Measurements from ENCODE around the gene CTSF. TPM values are rescaled to one million over a fixed set of nuclear protein-coding genes. Genes with fewer than 3 reads are reported as not detected.
A peak's percentile ranks its signal among the peaks of the same experiment; 100 is the strongest.

CTSF gene
- total RNA-seq, 3 donors from 2014 or later: 98.6 to 149 (median 116) TPM

DNA sequence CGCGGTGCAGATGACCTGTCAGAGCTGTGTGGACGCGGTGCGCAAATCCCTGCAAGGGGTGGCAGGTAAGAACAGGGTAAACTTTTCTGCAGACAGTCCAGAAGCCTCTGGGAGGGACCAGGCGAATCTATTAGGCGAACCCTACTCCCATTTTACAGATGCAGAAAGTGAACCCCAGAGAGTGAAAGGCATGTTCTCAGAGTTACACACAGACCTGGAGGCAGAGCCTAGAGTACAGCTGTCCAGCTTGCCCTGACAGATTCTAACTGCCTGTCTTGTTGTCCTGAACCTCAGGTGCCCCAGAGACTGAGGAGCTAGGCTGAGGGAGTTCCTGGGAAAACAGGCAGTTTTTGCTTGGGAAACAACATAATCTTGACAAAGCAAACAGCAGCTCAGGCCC lies 25.2 kb upstream of the CTSF start:
- Histone ChIP-seq H3K27me3 (no peaks in the 10 kb centered on the region), H3K4me3 (peak overlapping the region; percentile 69 to 77 (median 72)), H3K9me3 (no peaks in the 10 kb centered on the region), H3K27ac (peak overlapping the region; percentile 88 to 94), H3K4me1 (peaks cover 0 to 4% of the 10 kb centered on the region in 2 donors), H3K36me3 (no peaks in the 10 kb centered on the region)
- intact Hi-C loops (cut with DNase I; ENCODE audit: low total_unique reads): no loop called here
- no peak for DNase-seq (ENCODE audit: low spot score in 2 of 2)
- TF ChIP-seq POLR2AphosphoS5 (IDR thresholded peaks at IDR 0.05): no peak
- TF ChIP-seq, protein P1, sequence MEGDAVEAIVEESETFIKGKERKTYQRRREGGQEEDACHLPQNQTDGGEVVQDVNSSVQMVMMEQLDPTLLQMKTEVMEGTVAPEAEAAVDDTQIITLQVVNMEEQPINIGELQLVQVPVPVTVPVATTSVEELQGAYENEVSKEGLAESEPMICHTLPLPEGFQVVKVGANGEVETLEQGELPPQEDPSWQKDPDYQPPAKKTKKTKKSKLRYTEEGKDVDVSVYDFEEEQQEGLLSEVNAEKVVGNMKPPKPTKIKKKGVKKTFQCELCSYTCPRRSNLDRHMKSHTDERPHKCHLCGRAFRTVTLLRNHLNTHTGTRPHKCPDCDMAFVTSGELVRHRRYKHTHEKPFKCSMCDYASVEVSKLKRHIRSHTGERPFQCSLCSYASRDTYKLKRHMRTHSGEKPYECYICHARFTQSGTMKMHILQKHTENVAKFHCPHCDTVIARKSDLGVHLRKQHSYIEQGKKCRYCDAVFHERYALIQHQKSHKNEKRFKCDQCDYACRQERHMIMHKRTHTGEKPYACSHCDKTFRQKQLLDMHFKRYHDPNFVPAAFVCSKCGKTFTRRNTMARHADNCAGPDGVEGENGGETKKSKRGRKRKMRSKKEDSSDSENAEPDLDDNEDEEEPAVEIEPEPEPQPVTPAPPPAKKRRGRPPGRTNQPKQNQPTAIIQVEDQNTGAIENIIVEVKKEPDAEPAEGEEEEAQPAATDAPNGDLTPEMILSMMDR (IDR thresholded peaks at IDR 0.05): no peak
- TF ChIP-seq POLR2A (IDR thresholded peaks at IDR 0.05): no peak

DNA sequence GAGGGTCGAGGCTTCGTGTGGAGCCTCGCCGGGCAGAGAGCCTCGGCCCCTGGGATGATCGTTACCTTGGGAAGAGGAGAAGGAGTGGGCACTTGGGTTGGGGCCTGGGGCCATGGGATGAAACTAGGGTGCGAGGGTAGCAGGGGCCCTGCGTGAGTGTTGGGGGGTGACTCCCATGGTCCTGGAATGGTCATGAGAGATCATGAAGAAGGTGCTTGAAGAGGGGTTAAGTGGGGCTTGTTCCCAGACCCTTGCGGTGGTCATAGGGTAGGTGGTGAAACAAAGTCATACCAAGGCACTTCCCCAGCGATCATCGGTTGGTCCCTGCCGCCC lies 24.9 kb upstream of the CTSF start:
- no peak for DNase-seq (ENCODE audit: low spot score in 2 of 2)
- Histone ChIP-seq H3K4me3 (peak overlapping the region; percentile 69 to 77 (median 72)), H3K9me3 (no peaks in the 10 kb centered on the region), H3K27ac (peak overlapping the region; percentile 88 to 94), H3K4me1 (peaks cover 0 to 4% of the 10 kb centered on the region in 2 donors), H3K27me3 (no peaks in the 10 kb centered on the region), H3K36me3 (no peaks in the 10 kb centered on the region)
- intact Hi-C loops (cut with DNase I; ENCODE audit: low total_unique reads): no loop called here
- TF ChIP-seq, protein P1 (IDR thresholded peaks at IDR 0.05): no peak
- no peak for TF ChIP-seq POLR2AphosphoS5 (IDR thresholded peaks at IDR 0.05)
- TF ChIP-seq POLR2A (IDR thresholded peaks at IDR 0.05): no peak

DNA sequence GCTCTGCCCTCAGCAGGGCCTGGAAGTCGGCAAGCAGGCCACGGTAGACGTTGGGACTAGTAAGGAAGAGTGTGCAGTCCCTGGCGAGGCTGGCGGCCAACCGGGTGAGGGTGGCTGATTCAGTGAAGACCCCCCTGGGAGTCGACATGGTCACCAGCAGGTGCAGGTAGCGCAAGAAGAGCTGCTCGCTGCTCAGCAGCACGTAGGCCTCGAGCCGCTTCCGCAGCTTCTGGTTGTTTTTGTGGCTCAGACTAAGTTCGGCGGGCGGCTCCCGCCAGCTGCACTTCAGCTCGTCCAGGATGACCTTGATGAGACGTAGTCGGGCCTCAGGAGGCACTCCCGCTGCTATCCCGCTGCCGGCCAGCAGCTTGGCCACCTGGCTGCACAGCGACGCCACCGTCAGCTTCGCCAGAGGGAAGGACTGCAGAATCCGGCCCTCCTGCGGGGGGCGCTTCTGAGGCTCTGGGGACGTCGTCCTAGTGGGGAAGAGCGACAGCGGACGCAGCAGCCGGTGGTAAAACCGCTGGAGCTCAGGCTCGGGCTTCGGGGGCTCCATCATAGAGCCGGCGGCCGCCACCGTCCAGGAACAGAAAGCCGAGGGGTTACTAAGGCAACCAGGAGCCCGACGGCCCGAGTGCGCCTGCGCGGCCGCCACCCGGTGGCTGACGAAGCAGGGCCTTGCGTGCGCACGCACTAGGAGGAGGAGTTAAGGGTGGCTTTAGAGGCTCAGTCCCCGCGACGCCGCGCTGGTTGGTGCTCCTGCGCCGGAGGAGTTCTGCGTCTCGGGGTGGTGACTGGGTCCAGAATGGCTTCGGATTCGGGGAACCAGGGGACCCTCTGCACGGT lies 24.3 kb upstream of the CTSF start, which contains the start of the genes CCDC87 and CCS:
CCDC87 (minus strand) TSS at position 607 of the 846 bp plus-strand sequence; CDS start at position 559, 48 bp downstream.
CCS (plus strand) TSS at position 729 of the 846 bp plus-strand sequence; CDS start at position 806, 77 bp downstream.
- peak; percentile 96 to 97 for DNase-seq (ENCODE audit: low spot score in 2 of 2)
- TF ChIP-seq POLR2A (IDR thresholded peaks at IDR 0.05) (peak; percentile 78), POLR2AphosphoS5 (IDR thresholded peaks at IDR 0.05) (peak; percentile 70 to 87 (median 86))
- TF ChIP-seq, protein P1 (IDR thresholded peaks at IDR 0.05): peak; percentile 39 to 92 (median 87)
- Histone ChIP-seq H3K27ac (peak within 1 kb of the TSS; percentile 88 to 94), H3K27me3 (no peaks in the 10 kb centered on the region), H3K4me3 (peak within 1 kb of the TSS; percentile 69 to 77 (median 72)), H3K9me3 (no peaks in the 10 kb centered on the region), H3K36me3 (no peaks in the 10 kb centered on the region), H3K4me1 (peaks cover 0 to 4% of the 10 kb centered on the region in 2 donors)
- intact Hi-C loops (cut with DNase I; ENCODE audit: low total_unique reads): no loop called here

DNA sequence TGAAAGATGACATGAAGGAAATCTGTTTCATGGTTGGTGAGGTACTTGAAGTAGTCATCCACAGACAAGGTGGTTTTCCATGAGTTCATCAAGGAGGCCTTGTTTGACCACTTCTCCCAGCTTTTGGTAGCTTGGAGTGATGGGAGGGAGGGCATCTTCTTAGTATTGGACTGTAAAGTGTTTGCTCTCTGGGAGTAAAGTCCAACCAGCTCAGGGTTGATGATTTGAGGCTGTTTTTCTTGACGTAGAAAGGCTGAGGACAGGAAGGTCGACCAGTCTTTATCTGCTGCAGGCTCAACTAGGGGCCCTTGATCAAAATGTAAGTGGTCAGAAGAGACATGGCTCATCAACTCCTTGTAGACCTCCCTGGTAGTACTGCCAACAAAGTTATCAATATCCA lies 22.8 kb upstream of the CTSF start:
- Histone ChIP-seq H3K27me3 (no peaks in the 10 kb centered on the region), H3K4me1 (peaks cover 0 to 4% of the 10 kb centered on the region in 2 donors), H3K9me3 (no peaks in the 10 kb centered on the region), H3K27ac (no peak overlapping the region), H3K4me3 (no peak overlapping the region), H3K36me3 (no peaks in the 10 kb centered on the region)
- intact Hi-C loops (cut with DNase I; ENCODE audit: low total_unique reads): no loop called here
- TF ChIP-seq POLR2A (IDR thresholded peaks at IDR 0.05) (no peak), POLR2AphosphoS5 (IDR thresholded peaks at IDR 0.05) (no peak)
- TF ChIP-seq, protein P1 (IDR thresholded peaks at IDR 0.05): no peak
- DNase-seq (ENCODE audit: low spot score in 2 of 2): no peak
